Measurements from ENCODE around the gene RNF169.
"Not testable (repeated sequence)": the region's sequence is repeated elsewhere in the genome, so short reads cannot be mapped to it uniquely, and the experiment has no call there.

- TF ChIP-seq, protein P1, sequence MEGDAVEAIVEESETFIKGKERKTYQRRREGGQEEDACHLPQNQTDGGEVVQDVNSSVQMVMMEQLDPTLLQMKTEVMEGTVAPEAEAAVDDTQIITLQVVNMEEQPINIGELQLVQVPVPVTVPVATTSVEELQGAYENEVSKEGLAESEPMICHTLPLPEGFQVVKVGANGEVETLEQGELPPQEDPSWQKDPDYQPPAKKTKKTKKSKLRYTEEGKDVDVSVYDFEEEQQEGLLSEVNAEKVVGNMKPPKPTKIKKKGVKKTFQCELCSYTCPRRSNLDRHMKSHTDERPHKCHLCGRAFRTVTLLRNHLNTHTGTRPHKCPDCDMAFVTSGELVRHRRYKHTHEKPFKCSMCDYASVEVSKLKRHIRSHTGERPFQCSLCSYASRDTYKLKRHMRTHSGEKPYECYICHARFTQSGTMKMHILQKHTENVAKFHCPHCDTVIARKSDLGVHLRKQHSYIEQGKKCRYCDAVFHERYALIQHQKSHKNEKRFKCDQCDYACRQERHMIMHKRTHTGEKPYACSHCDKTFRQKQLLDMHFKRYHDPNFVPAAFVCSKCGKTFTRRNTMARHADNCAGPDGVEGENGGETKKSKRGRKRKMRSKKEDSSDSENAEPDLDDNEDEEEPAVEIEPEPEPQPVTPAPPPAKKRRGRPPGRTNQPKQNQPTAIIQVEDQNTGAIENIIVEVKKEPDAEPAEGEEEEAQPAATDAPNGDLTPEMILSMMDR (conservative IDR thresholded peaks at IDR 0.05; ENCODE audit: low read depth, low read length), result not testable (repeated sequence)
- not testable (repeated sequence) for TF ChIP-seq EZH2 (IDR thresholded peaks at IDR 0.05; ENCODE audit: borderline replicate concordance, low read depth, low read length, poor library complexity, severe bottlenecking)
These were observed 76.9 kb downstream of the RNF169 start for GRCh38 chr11:74825596-74825995.
